IMR-90 (cell line): ENCODE measurements around the gene SGPL1. TPM values are rescaled to one million over a fixed set of nuclear protein-coding genes. Genes with fewer than 3 reads are reported as not detected.

Experiments
- ATAC-seq: fragments of 200-7000 bp; cut with Tn5 transposase; 2 replicates; pipeline ENCODE4 v1.9.1; 2020; ENCODE audit warnings: low read depth, mild to moderate bottlenecking, moderate library complexity
- BruUV-seq: library from RNA; stranded (reverse); fragments of 400-500 nt; replicated peaks from 2 replicates; lab custom pipeline; 2021; lab: Mats Ljungman, UMichigan
- CTCF ChIA-PET: fragments of 300-600 bp; formaldehyde crosslinking; extraction: SDS; loops from one replicate; lab custom pipeline; 2021; ENCODE audit warnings: antibody characterized with exemption; lab: Yijun Ruan, JAX
- POLR2A ChIA-PET: fragments of 300-600 bp; sonication (Branson Sonifier 250); formaldehyde crosslinking; loops from one replicate; lab custom pipeline; 2022; ENCODE audit warnings: antibody characterized with exemption; ENCODE audit not compliant: unreplicated experiment; lab: Charles Lee
- DNase-seq: peaks from one replicate; pipeline ENCODE4 v3.0.0; 2013
- H2AFZ ChIP-seq: replicated peaks from 2 replicates; pipeline ENCODE3; 2013; ENCODE audit warnings: low read length, mild to moderate bottlenecking; ENCODE audit not compliant: poor library complexity
- H2AK5ac ChIP-seq: 2 replicates; pipeline ENCODE4 v1.6.1; 2013; ENCODE audit warnings: low read depth, low read length, inconsistent platforms
- H2AK9ac ChIP-seq: replicated peaks from 2 replicates; pipeline ENCODE3; 2013; ENCODE audit warnings: mild to moderate bottlenecking, low read depth, low read length, moderate library complexity; ENCODE audit not compliant: poor library complexity
- H2BK120ac ChIP-seq: 2 replicates; pipeline ENCODE4 v1.6.1; 2013; ENCODE audit warnings: low read depth, low read length, inconsistent platforms
- H2BK15ac ChIP-seq: 3 replicates; pipeline ENCODE4 v1.6.1; 2013; ENCODE audit warnings: low read depth, low read length, inconsistent platforms
- H2BK20ac ChIP-seq: 2 replicates; pipeline ENCODE4 v1.6.1; 2013; ENCODE audit warnings: low read depth, mild to moderate bottlenecking, inconsistent platforms, low read length, moderate library complexity
- H2BK5ac ChIP-seq: 2 replicates; pipeline ENCODE4 v1.6.1; 2013; ENCODE audit warnings: mild to moderate bottlenecking, low read depth, low read length, inconsistent platforms; ENCODE audit not compliant: poor library complexity, severe bottlenecking
- H3K14ac ChIP-seq: replicated peaks from 2 replicates; pipeline ENCODE4 v1.6.1; 2013; ENCODE audit warnings: low read depth, low read length, inconsistent platforms
- H3K18ac ChIP-seq: 2 replicates; pipeline ENCODE4 v1.6.1; 2013; ENCODE audit warnings: low read depth, low read length, control low read depth
- H3K23ac ChIP-seq: 2 replicates; pipeline ENCODE4 v1.6.1; 2013; ENCODE audit warnings: low read depth, low read length, inconsistent platforms
- H3K27ac ChIP-seq: 2 replicates; pipeline ENCODE4 v1.5.1; 2013; ENCODE audit warnings: mild to moderate bottlenecking, control low read depth, low read length; ENCODE audit not compliant: insufficient read depth
- H3K27me3 ChIP-seq: 2 replicates; pipeline ENCODE4 v1.6.1; 2013; ENCODE audit warnings: low read length; ENCODE audit not compliant: control insufficient read depth, insufficient read depth
- H3K36me3 ChIP-seq: 2 replicates; pipeline ENCODE4 v1.6.1; 2013; ENCODE audit warnings: low read length, mixed read lengths; ENCODE audit not compliant: control insufficient read depth, insufficient read depth
- H3K4ac ChIP-seq: 2 replicates; pipeline ENCODE4 v1.6.1; 2013; ENCODE audit warnings: low read depth, low read length, inconsistent platforms
- H3K4me1 ChIP-seq: 2 replicates; pipeline ENCODE4 v1.6.1; 2013; ENCODE audit warnings: low read length, mixed read lengths; ENCODE audit not compliant: control insufficient read depth, insufficient read depth
- H3K4me2 ChIP-seq: 2 replicates; pipeline ENCODE4 v1.6.1; 2013; ENCODE audit warnings: low read depth, mild to moderate bottlenecking, control low read depth, low read length, moderate library complexity
- H3K4me3 ChIP-seq: 2 replicates; pipeline ENCODE4 v1.5.1; 2013; ENCODE audit warnings: low read depth, mild to moderate bottlenecking, control low read depth, low read length, moderate library complexity; ENCODE audit not compliant: insufficient read depth
- H3K56ac ChIP-seq: 2 replicates; pipeline ENCODE4 v1.6.1; 2013; ENCODE audit warnings: low read length, inconsistent platforms; ENCODE audit not compliant: insufficient read depth; ENCODE audit errors: extremely low read depth
- H3K79me1 ChIP-seq, 2 experiments: 2 replicates each; pipeline ENCODE4 v1.6.1; 2013; ENCODE audit warnings: low read length in 2 of 2, inconsistent platforms in 1 of 2, low read depth in 1 of 2
- H3K9ac ChIP-seq: 2 replicates; pipeline ENCODE4 v1.6.1; 2013; ENCODE audit warnings: low read depth, low read length, control low read depth
- H3K9me1 ChIP-seq: 2 replicates; pipeline ENCODE4 v1.6.1; 2013; ENCODE audit warnings: low read length, inconsistent platforms; ENCODE audit not compliant: insufficient read depth
- H3K9me3 ChIP-seq: 2 replicates; pipeline ENCODE4 v1.6.1; 2013; ENCODE audit warnings: low read length; ENCODE audit not compliant: control insufficient read depth, insufficient read depth
- H4K20me1 ChIP-seq: 2 replicates; pipeline ENCODE4 v1.6.1; 2013; ENCODE audit warnings: low read length, inconsistent platforms; ENCODE audit not compliant: insufficient read depth
- H4K5ac ChIP-seq: 2 replicates; pipeline ENCODE4 v1.6.1; 2013; ENCODE audit warnings: mild to moderate bottlenecking, low read depth, low read length, control low read depth
- H4K8ac ChIP-seq, 2 experiments: 2 replicates each; pipeline ENCODE4 v1.6.1; 2013; ENCODE audit warnings: low read depth in 2 of 2, low read length in 2 of 2, control low read depth in 1 of 2, inconsistent platforms in 1 of 2
- H4K91ac ChIP-seq: 2 replicates; pipeline ENCODE4 v1.6.1; 2013; ENCODE audit warnings: low read depth, low read length, inconsistent platforms; ENCODE audit not compliant: insufficient read depth
- BHLHE40 ChIP-seq: fragments of 150-350 bp; IDR thresholded peaks from 2 replicates; pipeline ENCODE4 v1.6.1; 2016; ENCODE audit warnings: mild to moderate bottlenecking, low read depth, low read length
- CEBPB ChIP-seq: IDR thresholded peaks from 2 replicates; pipeline ENCODE4 v1.6.1; 2012; ENCODE audit warnings: low read depth, low read length, improper control_type of control experiment
- CHD1 ChIP-seq: IDR thresholded peaks from 2 replicates; pipeline ENCODE4 v1.6.1; 2012; ENCODE audit warnings: low read depth, low read length, improper control_type of control experiment
- CTCF ChIP-seq: conservative IDR thresholded peaks from 2 replicates; pipeline ENCODE4 v1.5.1; 2012; ENCODE audit warnings: mild to moderate bottlenecking, low read depth, low read length, improper control_type of control experiment
- ELK1 ChIP-seq: fragments of 150-350 bp; IDR thresholded peaks from 2 replicates; pipeline ENCODE4 v1.6.1; 2016; ENCODE audit warnings: low read depth, mild to moderate bottlenecking, low read length, moderate library complexity, borderline replicate concordance
- FOS ChIP-seq: fragments of 150-350 bp; IDR thresholded peaks from 2 replicates; pipeline ENCODE4 v1.6.1; 2016; ENCODE audit warnings: low read depth, low read length
- MAFK ChIP-seq: IDR thresholded peaks from 2 replicates; pipeline ENCODE4 v1.6.1; 2012; ENCODE audit warnings: low read depth, low read length, improper control_type of control experiment
- MAZ ChIP-seq: IDR thresholded peaks from 2 replicates; pipeline ENCODE4 v1.6.1; 2012; ENCODE audit warnings: low read depth, mild to moderate bottlenecking, low read length, improper control_type of control experiment, moderate library complexity, borderline replicate concordance
- MXI1 ChIP-seq: IDR thresholded peaks from 2 replicates; pipeline ENCODE4 v1.6.1; 2012; ENCODE audit warnings: low read depth, mild to moderate bottlenecking, low read length, moderate library complexity, borderline replicate concordance
- POLR2A ChIP-seq: IDR thresholded peaks from 2 replicates; pipeline ENCODE4 v1.6.1; 2012; ENCODE audit warnings: mild to moderate bottlenecking, low read depth, low read length
- RAD21 ChIP-seq: IDR thresholded peaks from 2 replicates; pipeline ENCODE4 v1.6.1; 2012; ENCODE audit warnings: low read length, improper control_type of control experiment
- RCOR1 ChIP-seq: IDR thresholded peaks from 2 replicates; pipeline ENCODE4 v1.6.1; 2012; ENCODE audit warnings: mild to moderate bottlenecking, low read length, improper control_type of control experiment; ENCODE audit not compliant: insufficient replicate concordance
- RFX5 ChIP-seq: IDR thresholded peaks from 2 replicates; pipeline ENCODE4 v1.8.0; 2012; ENCODE audit warnings: low read depth, mild to moderate bottlenecking, low read length, moderate library complexity
- SMC3 ChIP-seq: fragments of 150-350 bp; IDR thresholded peaks from 2 replicates; pipeline ENCODE4 v1.6.1; 2016; ENCODE audit warnings: low read depth, mild to moderate bottlenecking, antibody characterized with exemption, low read length, moderate library complexity
- USF2 ChIP-seq: fragments of 150-350 bp; IDR thresholded peaks from 2 replicates; pipeline ENCODE4 v1.6.1; 2017; ENCODE audit warnings: mild to moderate bottlenecking, antibody characterized with exemption, low read length, low read depth
- WGBS, 2 experiments: methylation state at CpG; one replicate each; pipeline versions ENCODE4 v1.1.5 to v1.1.7; 2013; ENCODE audit warnings: missing lambda C conversion rate in 2 of 2; ENCODE audit not compliant: insufficient read length in 1 of 2; ENCODE audit errors: extremely low coverage in 2 of 2; 5-methylcytosine and 5-hydroxymethylcytosine counted together
- dilution Hi-C: fragments of 300-500 bp; cut with HindIII; formaldehyde crosslinking; loops from one replicate; pipeline ENCODE4 v1.14.3; 2018; ENCODE audit warnings: low sequenced_read_pairs; ENCODE audit not compliant: unreplicated experiment
- in situ Hi-C: fragments of 300-500 bp; cut with MboI; formaldehyde crosslinking; loops from 3 replicates; pipeline ENCODE4 v1.14.3; 2019; ENCODE audit warnings: low sequenced_read_pairs, inconsistent platforms, mixed read lengths
- intact Hi-C: fragments of 100-400 bp; cut with micrococcal nuclease; formaldehyde crosslinking; loops from 2 replicates; pipeline ENCODE4 v1.10.0; 2022
- polyA plus RNA-seq, 3 experiments: library from polyadenylated mRNA; depleted of rRNA; stranded (reverse); fragments of >200 nt; gene quantifications; 2 replicates each; pipeline ENCODE4 v1.2.3, GENCODE V29; 2012; ENCODE audit warnings: low replicate concordance in 1 of 3
- total RNA-seq: library from RNA; depleted of rRNA; stranded (reverse); fragments of >200 nt; gene quantifications from 2 replicates; pipeline ENCODE4 v1.2.3, GENCODE V29; 2012

The SGPL1 gene
- total and polyA plus RNA-seq, 2 of the 4 experiments (the other 2 are of a cell fraction), result 12.2 to 26.7 TPM

GRCh38 chr10:70851597-70852475 is 36.1 kb downstream of the SGPL1 start:
- H3K4me3 ChIP-seq, result no peak overlapping the region
- H3K79me1 ChIP-seq, result peaks cover 16 to 29% of the 10 kb centered on the region in 2 experiments; a peak in 3 of 4 replicates
- DNase-seq (no peak), ATAC-seq (no peak)
- no peak overlapping the region for H4K8ac ChIP-seq
- H3K36me3 ChIP-seq, result peaks cover 15% of the 10 kb centered on the region
- BruUV-seq, result no TSS peak
- no peaks in the 10 kb centered on the region; the same call in 1 of the 2 replicates for H4K20me1 ChIP-seq
- H3K4ac ChIP-seq, result no peak overlapping the region
- no peak overlapping the region for H2BK15ac ChIP-seq
- dilution Hi-C loops, result no loop called here
- ChIA-PET POLR2A (no interaction called here), CTCF (no interaction called here)
- no peak overlapping the region for H3K9ac ChIP-seq
- H3K27ac ChIP-seq, result no peak overlapping the region
- H2AFZ ChIP-seq, result no peak overlapping the region
- no peaks in the 10 kb centered on the region for H3K9me3 ChIP-seq
- no peaks in the 10 kb centered on the region for H3K27me3 ChIP-seq
- in situ Hi-C loops, result no loop called here
- no peak overlapping the region for H2BK120ac ChIP-seq
- H3K56ac ChIP-seq, result no peak overlapping the region
- intact Hi-C loops, result no loop called here
- H3K9me1 ChIP-seq, result peaks cover 7% of the 10 kb centered on the region
- H3K18ac ChIP-seq, result no peak overlapping the region
- H4K91ac ChIP-seq, result no peak overlapping the region
- H3K4me1 ChIP-seq, result peaks cover 9% of the 10 kb centered on the region
- H2AK9ac ChIP-seq, result no peak overlapping the region
- H3K23ac ChIP-seq, result no peak overlapping the region
- no peak overlapping the region for H2AK5ac ChIP-seq
- H4K5ac ChIP-seq, result no peak overlapping the region
- no peak overlapping the region for H2BK20ac ChIP-seq
- no peak overlapping the region for H3K14ac ChIP-seq
- H3K4me2 ChIP-seq, result no peak overlapping the region
- WGBS, 2 experiments, result 100% methylated on average over 1 of the region's 5 CpGs; no CpG with 5 or more reads in 1 of the 2 experiments
- H2BK5ac ChIP-seq, result no peak overlapping the region
- TF ChIP-seq RCOR1 (no peak), ELK1 (no peak), MAZ (no peak), BHLHE40 (no peak), RFX5 (no peak), SMC3 (no peak), CHD1 (no peak), CEBPB (no peak), FOS (no peak), CTCF (no peak), RAD21 (no peak), USF2 (no peak), POLR2A (no peak), MAFK (no peak), MXI1 (no peak)
